Ishikawa (cell line): ENCODE data around the gene MAPK6.

ENCODE experiments used
- CEBPB ChIP-seq: IDR thresholded peaks from 2 replicates; pipeline ENCODE4 v1.6.1; 2012
- CREB1 ChIP-seq: IDR thresholded peaks from 2 replicates; pipeline ENCODE4 v1.6.1; 2012; ENCODE audit warnings: low read depth
- EGR1 ChIP-seq: IDR thresholded peaks from 2 replicates; pipeline ENCODE4 v1.6.1; 2012
- EP300 ChIP-seq: IDR thresholded peaks from 2 replicates; pipeline ENCODE4 v1.6.1; 2012; ENCODE audit warnings: borderline replicate concordance
- FOXM1 ChIP-seq: IDR thresholded peaks from 2 replicates; pipeline ENCODE4 v1.6.1; 2012; ENCODE audit warnings: low read depth, borderline replicate concordance
- MAX ChIP-seq: IDR thresholded peaks from 2 replicates; pipeline ENCODE4 v1.6.1; 2012
- NFIC ChIP-seq: IDR thresholded peaks from 2 replicates; pipeline ENCODE4 v1.6.1; 2012
- RAD21 ChIP-seq: IDR thresholded peaks from 2 replicates; pipeline ENCODE4 v1.6.1; 2012; ENCODE audit warnings: low read depth
- REST ChIP-seq: IDR thresholded peaks from 2 replicates; pipeline ENCODE4 v1.6.1; 2012; ENCODE audit warnings: low read depth, mild to moderate bottlenecking
- TAF1 ChIP-seq: IDR thresholded peaks from 2 replicates; pipeline ENCODE4 v1.6.1; 2012; ENCODE audit warnings: low read depth, mild to moderate bottlenecking
- TCF12 ChIP-seq: IDR thresholded peaks from 2 replicates; pipeline ENCODE4 v1.6.1; 2012; ENCODE audit warnings: low read depth
- TEAD4 ChIP-seq: IDR thresholded peaks from 2 replicates; pipeline ENCODE4 v1.6.1; 2012
- USF1 ChIP-seq: IDR thresholded peaks from 2 replicates; pipeline ENCODE4 v1.6.1; 2012
- YY1 ChIP-seq: IDR thresholded peaks from 2 replicates; pipeline ENCODE4 v1.6.1; 2012; ENCODE audit warnings: low read depth
- ZBTB7A ChIP-seq: IDR thresholded peaks from 2 replicates; pipeline ENCODE4 v1.6.1; 2012; ENCODE audit warnings: low read depth

The MAPK6 gene

GRCh38 chr15:52066842-52067544 lies 48.0 kb downstream of the MAPK6 start:
- TF ChIP-seq RAD21 (no peak), REST (no peak), MAX (no peak), ZBTB7A (no peak), EP300 (no peak), NFIC (no peak)

- TF ChIP-seq YY1 = no peak
- no peak for TF ChIP-seq EP300
- no peak for TF ChIP-seq CREB1
- TF ChIP-seq ZBTB7A = no peak
- no peak for TF ChIP-seq TEAD4
- TF ChIP-seq RAD21 = no peak
- no peak for TF ChIP-seq TAF1
- no peak for TF ChIP-seq REST
- no peak for TF ChIP-seq NFIC
- no peak for TF ChIP-seq CEBPB
- no peak for TF ChIP-seq MAX
- TF ChIP-seq EGR1 = no peak
- TF ChIP-seq TCF12 = no peak
- TF ChIP-seq USF1 = no peak
- TF ChIP-seq FOXM1 = no peak
These were observed 48.5 kb downstream of the MAPK6 start for GRCh38 chr15:52067545-52067926.

- TF ChIP-seq YY1 = no peak
- no peak for TF ChIP-seq EP300
- no peak for TF ChIP-seq TCF12
- no peak for TF ChIP-seq FOXM1
- TF ChIP-seq TEAD4 = no peak
- no peak for TF ChIP-seq CREB1
- TF ChIP-seq USF1 = no peak
- TF ChIP-seq EGR1 = no peak
- TF ChIP-seq REST = no peak
- no peak for TF ChIP-seq ZBTB7A
- TF ChIP-seq TAF1 = no peak
These were observed 49.1 kb downstream of the MAPK6 start for GRCh38 chr15:52068004-52068615.

- TF ChIP-seq TCF12 (no peak), CEBPB (no peak), RAD21 (no peak), REST (no peak), FOXM1 (no peak), EP300 (no peak), YY1 (no peak), MAX (no peak), USF1 (no peak), EGR1 (no peak), CREB1 (no peak)
These were observed 50.5 kb downstream of the MAPK6 start for GRCh38 chr15:52069559-52069958.
